GM12872 (cell line): ENCODE results near the gene ATXN7L1.

Source experiments
- CTCF ChIP-seq: IDR thresholded peaks from 3 replicates; pipeline ENCODE4 v1.5.1; 2011; ENCODE audit warnings: low read depth, mild to moderate bottlenecking, low read length, moderate library complexity; ENCODE audit not compliant: insufficient read depth

Gene ATXN7L1

GRCh38 chr7:105682341-105683060, 193.9 kb downstream of the ATXN7L1 start:
- no peak for TF ChIP-seq CTCF

GRCh38 chr7:105680505-105681187, 195.8 kb downstream of the ATXN7L1 start:
- TF ChIP-seq CTCF = no peak

- TF ChIP-seq CTCF = no peak
Measured at GRCh38 chr7:105678811-105679495, 197.4 kb downstream of the ATXN7L1 start.

- no peak for TF ChIP-seq CTCF
Measured at GRCh38 chr7:105677817-105678573, 198.4 kb downstream of the ATXN7L1 start.

GRCh38 chr7:105677410-105677730, 199.0 kb downstream of the ATXN7L1 start:
- no peak for TF ChIP-seq CTCF

GRCh38 chr7:105675934-105676371, 200.4 kb downstream of the ATXN7L1 start:
- no peak for TF ChIP-seq CTCF
